HG03469 (cell line): ENCODE results near the gene PGRMC2.

ENCODE experiments used
- ATAC-seq: cut with Tn5 transposase; IDR thresholded peaks from one replicate; pipeline ENCODE4 v1.9.1; 2021; ENCODE audit warnings: mild to moderate bottlenecking, moderate library complexity, moderate number of reproducible peaks; ENCODE audit not compliant: unreplicated experiment

The PGRMC2 gene

GRCh38 chr4:128287141-128287870, at the start of gene PGRMC2:
TSS of gene PGRMC2 (minus strand) at chr4:128287813. CDS start at chr4:128287790, 23 bp downstream.
- no peak for ATAC-seq

DNA sequence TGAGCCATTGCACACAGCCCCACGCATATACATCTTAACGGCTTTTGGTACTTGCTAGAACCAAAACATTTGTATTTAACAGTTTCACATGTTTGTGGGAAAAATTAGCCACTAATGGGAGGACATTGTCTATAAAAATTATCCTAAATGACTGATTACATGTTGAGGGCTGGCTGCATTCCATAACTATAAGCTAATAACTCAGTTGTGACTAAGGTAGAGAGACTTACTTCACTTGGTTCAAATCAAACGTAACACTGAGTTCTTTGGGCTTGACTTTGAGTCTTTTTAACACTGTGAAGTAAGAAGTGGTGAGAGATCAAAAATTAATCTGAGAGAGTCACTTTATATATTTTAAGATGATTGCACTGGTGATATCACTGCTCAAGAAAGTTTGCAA, 47.9 kb upstream of the PGRMC2 start:
- no peak for ATAC-seq

GRCh38 chr4:128334256-128334655, 46.6 kb upstream of the PGRMC2 start:
- ATAC-seq = no peak

- ATAC-seq = no peak
Observed at GRCh38 chr4:128333309-128334018, 45.9 kb upstream of the PGRMC2 start.

DNA sequence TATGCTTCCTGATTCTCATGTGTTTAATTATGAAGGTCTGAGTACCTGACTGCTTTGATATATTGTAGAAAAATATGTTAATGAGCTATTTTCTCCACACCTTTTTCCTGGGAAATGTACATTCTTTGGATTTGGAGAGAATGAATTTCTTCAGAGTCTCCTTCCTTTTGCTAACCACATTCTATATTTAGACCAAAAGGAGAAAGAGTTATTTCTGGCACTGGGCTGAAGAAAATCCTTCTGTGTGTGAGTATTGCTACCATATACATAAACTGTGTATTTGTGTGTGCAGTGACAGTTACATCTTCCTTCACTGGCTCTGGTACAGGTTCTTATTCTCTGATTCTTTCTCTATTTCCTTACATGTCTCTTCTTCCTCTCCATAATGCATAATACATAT, 44.5 kb upstream of the PGRMC2 start:
- no peak for ATAC-seq

DNA sequence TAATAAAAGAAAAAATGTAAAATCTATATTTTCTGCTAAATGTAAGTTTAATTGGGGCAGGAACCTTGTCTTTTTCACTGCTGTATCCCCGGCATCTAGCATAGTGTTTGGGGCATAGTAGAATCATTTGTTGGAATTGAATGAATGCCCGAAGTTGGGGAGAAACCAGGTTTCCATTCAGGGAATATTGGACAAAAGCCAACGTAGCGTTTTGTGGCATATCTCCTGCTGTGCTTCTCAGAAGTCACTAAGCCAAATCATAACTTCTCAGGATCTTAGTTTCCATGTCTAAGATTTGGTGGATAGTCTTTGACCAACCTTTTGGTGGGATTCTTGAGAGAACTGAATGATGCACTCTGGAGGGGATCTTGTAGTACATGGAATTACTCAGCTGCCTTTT, 42.0 kb upstream of the PGRMC2 start:
- no peak for ATAC-seq

- ATAC-seq = no peak
Observed at GRCh38 chr4:128328106-128328505, 40.5 kb upstream of the PGRMC2 start.

- ATAC-seq = no peak
Observed at GRCh38 chr4:128323401-128323800, 35.8 kb upstream of the PGRMC2 start.

DNA sequence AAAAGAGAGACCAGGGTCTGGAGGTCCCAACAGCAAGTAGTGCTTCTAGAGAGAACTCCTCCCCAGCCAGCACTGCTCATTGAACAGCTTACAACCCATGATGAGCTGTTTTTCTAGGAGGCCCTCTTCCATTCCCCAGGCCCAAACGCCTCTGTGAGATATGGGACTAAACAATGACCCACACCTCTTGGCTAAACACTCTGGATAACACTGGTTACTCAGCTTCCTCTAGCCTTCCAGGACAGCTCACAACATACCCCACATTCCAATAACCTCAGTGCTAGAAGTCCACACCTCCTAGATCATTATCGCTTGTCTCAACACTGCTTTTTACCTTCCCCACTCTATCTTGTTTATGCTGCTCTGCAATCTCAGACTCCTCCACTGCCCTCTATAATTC, 35.4 kb upstream of the PGRMC2 start:
- ATAC-seq = no peak

DNA sequence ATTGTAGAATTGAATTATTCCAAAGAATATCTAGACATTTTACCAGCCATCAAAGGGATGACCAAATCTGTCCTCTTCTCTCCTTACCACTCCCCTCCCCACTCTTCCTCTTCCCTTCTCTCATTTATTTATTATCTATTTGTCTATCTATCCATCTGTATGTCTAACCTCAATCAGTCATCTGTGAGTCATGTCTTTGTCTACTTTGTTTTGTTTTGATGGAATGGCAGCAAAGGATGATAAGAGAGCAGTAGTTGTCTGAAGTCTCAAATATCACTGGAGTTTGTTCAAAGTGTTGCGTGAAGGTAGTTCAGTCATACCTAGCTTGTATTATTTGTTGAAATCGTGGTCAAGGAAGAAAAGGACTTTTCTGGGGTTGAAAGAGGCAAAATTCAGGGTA, 34.7 kb upstream of the PGRMC2 start:
- no peak for ATAC-seq

- ATAC-seq = no peak
Observed at GRCh38 chr4:128320656-128321055, 33.0 kb upstream of the PGRMC2 start.

DNA sequence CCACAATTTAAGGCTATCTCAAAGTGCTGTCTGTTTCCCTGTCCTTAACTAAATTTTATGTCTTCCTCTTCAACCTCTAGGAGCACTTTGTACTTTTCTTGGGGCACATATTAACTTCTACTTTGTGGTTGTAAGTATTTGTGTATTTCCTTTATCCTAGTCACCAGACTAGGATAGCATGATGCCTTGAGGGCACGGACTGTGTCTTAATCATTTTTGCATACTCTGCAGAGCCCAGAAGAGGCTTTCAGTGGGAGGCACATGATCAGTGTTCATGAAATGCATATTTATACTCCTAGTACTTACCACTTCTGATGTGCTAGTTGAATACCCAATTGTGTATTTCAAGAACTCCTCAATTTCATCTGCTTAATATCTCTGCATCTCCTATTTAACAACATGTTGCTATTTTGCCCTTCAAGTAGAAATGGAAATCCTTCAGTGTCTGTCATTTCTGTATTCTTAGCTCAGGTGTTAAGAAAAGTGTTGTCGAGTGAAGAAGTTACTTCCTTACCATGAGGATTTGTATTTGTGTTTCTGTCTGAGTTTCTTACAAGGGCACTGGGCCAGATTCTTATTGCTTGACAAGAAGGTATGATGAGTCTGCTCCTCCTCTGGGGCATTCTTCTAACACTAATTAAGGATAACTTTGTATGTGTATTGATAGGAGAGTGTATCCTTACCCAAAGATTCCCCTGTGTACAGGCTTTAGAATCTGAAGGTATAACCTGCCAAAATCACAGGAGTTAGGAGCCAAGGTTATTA, 28.3 kb upstream of the PGRMC2 start:
- ATAC-seq = no peak

- ATAC-seq = no peak
Observed at GRCh38 chr4:128311659-128312403, 24.2 kb upstream of the PGRMC2 start.

- no peak for ATAC-seq
Observed at GRCh38 chr4:128310266-128310697, 22.7 kb upstream of the PGRMC2 start.

GRCh38 chr4:128309585-128309984, 22.0 kb upstream of the PGRMC2 start:
- ATAC-seq = no peak

DNA sequence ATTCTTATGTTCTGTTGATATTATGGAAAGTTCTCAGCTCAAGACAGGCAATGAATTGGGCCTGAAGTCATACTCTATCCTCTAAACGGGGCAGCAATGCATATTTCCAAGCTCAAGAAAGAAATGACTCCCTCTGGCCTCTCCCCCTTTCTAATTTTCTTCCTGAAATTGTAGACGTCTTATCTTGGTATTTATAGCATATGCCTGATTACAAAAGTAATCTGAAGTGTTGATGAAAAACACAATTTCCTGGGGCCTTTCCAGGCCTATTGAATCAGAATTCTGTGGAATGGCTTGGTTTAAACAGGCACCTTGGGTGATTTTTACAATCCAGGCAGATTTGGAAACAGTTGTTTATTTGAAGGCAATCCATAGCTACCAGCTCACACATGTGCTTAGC, 21.4 kb upstream of the PGRMC2 start:
- ATAC-seq = no peak

GRCh38 chr4:128307123-128307571, 19.5 kb upstream of the PGRMC2 start:
- ATAC-seq = peak; percentile 73

- ATAC-seq = no peak
Observed at GRCh38 chr4:128305942-128306341, 18.3 kb upstream of the PGRMC2 start.

DNA sequence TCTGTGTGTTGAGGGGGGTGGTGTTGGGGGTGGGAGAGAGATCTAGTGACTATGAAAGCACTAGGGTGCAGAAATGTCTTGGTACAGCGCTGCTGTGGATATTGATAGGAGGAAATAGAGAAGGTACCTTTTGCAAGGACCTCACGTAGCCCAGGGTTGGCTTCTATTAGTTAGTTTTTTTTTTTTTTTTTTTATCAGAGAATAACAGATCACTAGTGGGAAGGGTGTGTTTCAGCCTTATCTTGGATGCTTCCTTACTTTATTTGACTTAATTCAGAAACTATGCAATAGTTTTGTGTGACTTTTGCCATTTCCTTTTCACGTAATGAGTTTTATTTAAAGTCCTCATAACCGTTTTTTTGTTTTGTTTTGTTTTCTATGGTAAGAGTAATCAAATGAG, 16.4 kb upstream of the PGRMC2 start:
- ATAC-seq = no peak

DNA sequence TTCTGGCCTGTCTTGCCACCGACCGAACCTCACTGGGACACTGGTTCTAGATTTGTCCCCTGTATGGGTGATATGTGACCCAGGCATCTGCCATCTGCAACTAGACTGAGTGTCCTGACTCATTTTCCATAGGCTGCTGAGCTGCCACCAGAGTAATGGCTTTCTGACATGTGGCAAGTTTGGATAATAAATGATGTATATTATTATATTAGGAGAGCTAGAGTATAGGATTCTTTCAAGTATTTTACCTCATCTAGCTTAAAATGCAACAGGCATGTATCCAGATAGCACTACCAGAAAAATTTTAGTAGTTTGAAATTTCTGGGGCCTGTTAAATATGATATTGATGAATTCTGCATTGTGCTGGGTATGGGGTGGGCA, 15.8 kb upstream of the PGRMC2 start:
- ATAC-seq = no peak

DNA sequence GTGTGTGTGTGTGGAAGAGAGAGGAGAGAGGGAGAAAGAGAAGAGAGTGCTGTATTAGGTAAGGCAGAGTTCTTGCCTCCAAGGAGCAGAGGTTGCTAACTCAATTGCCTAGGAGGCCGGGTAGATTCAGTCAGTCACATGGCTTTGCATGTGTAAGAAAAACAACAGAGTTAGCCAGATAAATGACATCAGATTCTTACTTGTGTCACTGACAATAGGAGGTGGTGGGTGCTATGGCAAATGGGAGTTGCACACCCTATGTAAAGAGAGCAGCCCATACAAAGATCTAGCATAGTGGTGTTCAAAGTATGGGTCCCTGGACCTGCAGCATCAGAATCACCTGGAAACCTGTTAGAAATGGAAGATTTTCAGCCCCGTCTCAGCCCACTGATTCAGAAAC, 14.4 kb upstream of the PGRMC2 start:
- ATAC-seq = no peak
